ENCODE results near the gene PYDC2. TPM values are rescaled to one million over a fixed set of nuclear protein-coding genes. Genes with fewer than 3 reads are reported as not detected.

PYDC2 gene
- total and polyA plus RNA-seq, 10 of the 15 experiments (the other 5 are each of a cell fraction or from before 2014, with no cell fraction given), result not detected

- TF ChIP-seq ZNF687 (IDR thresholded peaks at IDR 0.05), result no peak
These were observed 26.9 kb upstream of the PYDC2 start (continued) for GRCh38 chr3:191434024-191434423.

GRCh38 chr3:191435981-191436380 is 25.0 kb upstream of the PYDC2 start:
- Histone ChIP-seq H3K36me3 (ENCODE audit: control insufficient read depth in 2 of 2, insufficient read depth in 2 of 2, low read length in 1 of 2) (no peaks in the 10 kb centered on the region), H3K9me3 (replicated peaks; ENCODE audit: control insufficient read depth, insufficient read depth, low read length) (no peaks in the 10 kb centered on the region), H4K20me1 (ENCODE audit: control insufficient read depth, insufficient read depth) (no peaks in the 10 kb centered on the region), H3K9ac (ENCODE audit: control insufficient read depth, insufficient read depth, low read length) (no peak overlapping the region), H3K4me2 (ENCODE audit: control insufficient read depth, insufficient read depth) (no peak overlapping the region), H3K27me3 (replicated peaks in 1 of 2; ENCODE audit: control insufficient read depth in 2 of 2, insufficient read depth in 2 of 2, low read length in 1 of 2) (no peaks in the 10 kb centered on the region; a peak in 1 of 4 replicates), H3K4me3 (no peak overlapping the region), H3K79me2 (ENCODE audit: control insufficient read depth, insufficient read depth, low read length) (no peaks in the 10 kb centered on the region), H2AFZ (ENCODE audit: control insufficient read depth, low read depth, low read length) (no peak overlapping the region), H3K4me1 (ENCODE audit: control insufficient read depth, insufficient read depth, low read length) (no peaks in the 10 kb centered on the region), H3K27ac (ENCODE audit: control insufficient read depth, insufficient read depth) (no peak overlapping the region)
- no peak for TF ChIP-seq NKRF (conservative IDR thresholded peaks at IDR 0.05)
- peak; percentile 70 for TF ChIP-seq PKNOX1 (IDR thresholded peaks at IDR 0.05)
- TF ChIP-seq CBFB (IDR thresholded peaks at IDR 0.05; ENCODE audit: low read depth), result no peak
- TF ChIP-seq SPI1 (IDR thresholded peaks at IDR 0.05; ENCODE audit: borderline replicate concordance, insufficient read depth, low read depth, low read length), result peak; percentile 77
- ChIA-PET RAD21 (ENCODE audit: unreplicated experiment) (no interaction called here), CTCF (no interaction called here), SMC1A (ENCODE audit: uncharacterized antibody, unreplicated experiment) (no interaction called here), POLR2A (no interaction called here)
- intact Hi-C loops (cut with micrococcal nuclease; ENCODE audit: unreplicated experiment), result no loop called here
- no TSS peak for BruUV-seq (replicated peaks)
- WGBS (ENCODE audit: insufficient coverage, insufficient replicate concordance, low lambda C conversion rate, missing lambda C conversion rate), result 10% methylated on average over 2 of the region's 2 CpGs
- no peak for ATAC-seq
- no peak for FAIRE-seq
- no peak for DNase-seq (ENCODE audit: low read depth, low spot score)
- in situ Hi-C loops (cut with MboI), result no loop called here

All from GM12878 (cell line).